ENCODE measurements around the gene KHDC1L.

- TF ChIP-seq, protein P1, sequence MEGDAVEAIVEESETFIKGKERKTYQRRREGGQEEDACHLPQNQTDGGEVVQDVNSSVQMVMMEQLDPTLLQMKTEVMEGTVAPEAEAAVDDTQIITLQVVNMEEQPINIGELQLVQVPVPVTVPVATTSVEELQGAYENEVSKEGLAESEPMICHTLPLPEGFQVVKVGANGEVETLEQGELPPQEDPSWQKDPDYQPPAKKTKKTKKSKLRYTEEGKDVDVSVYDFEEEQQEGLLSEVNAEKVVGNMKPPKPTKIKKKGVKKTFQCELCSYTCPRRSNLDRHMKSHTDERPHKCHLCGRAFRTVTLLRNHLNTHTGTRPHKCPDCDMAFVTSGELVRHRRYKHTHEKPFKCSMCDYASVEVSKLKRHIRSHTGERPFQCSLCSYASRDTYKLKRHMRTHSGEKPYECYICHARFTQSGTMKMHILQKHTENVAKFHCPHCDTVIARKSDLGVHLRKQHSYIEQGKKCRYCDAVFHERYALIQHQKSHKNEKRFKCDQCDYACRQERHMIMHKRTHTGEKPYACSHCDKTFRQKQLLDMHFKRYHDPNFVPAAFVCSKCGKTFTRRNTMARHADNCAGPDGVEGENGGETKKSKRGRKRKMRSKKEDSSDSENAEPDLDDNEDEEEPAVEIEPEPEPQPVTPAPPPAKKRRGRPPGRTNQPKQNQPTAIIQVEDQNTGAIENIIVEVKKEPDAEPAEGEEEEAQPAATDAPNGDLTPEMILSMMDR (IDR thresholded peaks at IDR 0.05) = no peak
- TF ChIP-seq POLR2A (IDR thresholded peaks at IDR 0.05) = no peak
These were observed 22.2 kb downstream of the KHDC1L start for GRCh38 chr6:73203098-73203497.
